Body of pancreas (tissue), 4 donors: Measurements from ENCODE around the gene SYNGR2. TPM values are rescaled to one million over a fixed set of nuclear protein-coding genes. Genes with fewer than 3 reads are reported as not detected.
"Not testable (repeated sequence)": the region's sequence is repeated elsewhere in the genome, so short reads cannot be mapped to it uniquely, and the experiment has no call there.

Experiments used
- ATAC-seq: fragments of 150-250 bp; one replicate; pipeline ENCODE4 v1.9.1; 2016
- DNase-seq, 4 donors: peaks; one replicate each; pipeline ENCODE4 v3.0.0-alpha.2; 2019
- H3K27ac ChIP-seq, 4 donors: fragments of 200-600 bp; sonication (generic); 1 replicate in 3 of 4; 2 replicates in 1 of 4; pipeline versions ENCODE4 v1.5.1 to v1.6.1; 2016 to 2019; ENCODE audit warnings: mild to moderate bottlenecking in 1 of 4, mixed read lengths in 1 of 4, moderate library complexity in 1 of 4
- H3K27me3 ChIP-seq, 2 donors: fragments of 200-600 bp; sonication (generic); one replicate each; pipeline ENCODE4 v1.6.0; 2016; ENCODE audit warnings: mild to moderate bottlenecking in 1 of 2
- H3K36me3 ChIP-seq, 2 donors: fragments of 200-600 bp; sonication (generic); replicated peaks in 1 of 2; 2 replicates each; pipeline ENCODE4 v1.5.1; 2016; ENCODE audit warnings: low read depth in 2 of 2; ENCODE audit not compliant: insufficient read depth in 1 of 2
- H3K4me1 ChIP-seq: fragments of 200-600 bp; sonication (generic); one replicate; pipeline ENCODE4 v1.6.0; 2016
- H3K4me3 ChIP-seq, 2 donors: fragments of 200-600 bp; sonication (generic); 1 replicate in 1 of 2; 2 replicates in 1 of 2; pipeline ENCODE4 v1.5.1; 2016 to 2019
- H3K9me3 ChIP-seq, 3 donors: fragments of 200-600 bp; sonication (generic); 1 replicate in 2 of 3; 2 replicates in 1 of 3; pipeline ENCODE4 v1.5.1; 2016
- POLR2A ChIP-seq, 3 donors: fragments of 450-650 bp; IDR thresholded peaks; one replicate each; pipeline ENCODE4 v1.6.1; 2016; ENCODE audit warnings: antibody characterized with exemption in 3 of 3, mild to moderate bottlenecking in 2 of 3
- WGBS, 2 donors: methylation state at CpG; one replicate each; pipeline ENCODE4 v1.1.5; 2017; 5-methylcytosine and 5-hydroxymethylcytosine counted together
- intact Hi-C: fragments of 100-400 bp; cut with DNase I; formaldehyde crosslinking; loops from one replicate; pipeline ENCODE4 v1.15.1; 2023
- total RNA-seq, 2 donors: library from RNA; depleted of rRNA; stranded (reverse); fragments of >200 nt; gene quantifications; one replicate each; pipeline ENCODE4 v1.1.0, GENCODE V29; 2016
- TF ChIP-seq, protein P1 (sequence below), 7 experiments: fragments of 450-650 bp in 4 of 7; fragments of 200-600 bp in 3 of 7; sonication (generic) in 3 of 7; IDR thresholded peaks; one replicate each; pipeline ENCODE4 v1.5.1; 2016 to 2019; ENCODE audit warnings: antibody characterized with exemption in 7 of 7

SYNGR2 gene
- total RNA-seq, 2 donors from 2014 or later = 68.6 to 86.4 TPM

DNA sequence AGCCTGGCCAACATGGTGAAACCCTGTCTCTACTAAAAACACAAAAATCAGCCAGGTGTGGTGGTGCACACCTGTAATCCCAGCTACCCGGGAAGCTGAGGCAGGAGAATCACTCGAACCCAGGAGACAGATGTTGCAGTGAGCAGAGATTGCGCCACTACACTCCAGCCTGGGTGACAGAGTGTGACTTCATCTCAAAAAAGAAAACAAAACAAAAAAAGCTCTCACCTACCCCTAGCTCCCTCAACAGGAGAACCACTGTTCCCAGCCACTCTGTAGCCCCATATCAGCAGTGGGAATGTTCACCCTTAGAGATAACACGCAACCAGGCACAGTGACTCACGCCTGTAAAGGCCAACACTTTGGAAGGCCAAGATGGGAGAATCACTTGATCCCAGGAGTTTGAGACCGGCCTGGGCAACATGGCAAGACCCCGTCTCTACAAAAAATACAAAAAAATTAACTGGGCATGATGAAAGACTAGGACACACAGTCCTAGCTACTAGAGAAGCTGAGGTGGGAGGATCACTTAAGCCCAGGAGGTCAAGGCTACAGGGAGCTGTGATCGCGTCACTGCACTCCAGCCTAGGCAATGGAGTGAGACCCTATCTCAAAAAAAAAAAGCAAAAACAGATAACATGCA, 32.4 kb upstream of the SYNGR2 start:
- H3K4me1 ChIP-seq = peaks cover 21% of the 10 kb centered on the region
- H3K27ac ChIP-seq = no peak overlapping the region
- intact Hi-C loops = no loop called here
- no peaks in the 10 kb centered on the region for H3K9me3 ChIP-seq
- H3K36me3 ChIP-seq = no peaks in the 10 kb centered on the region
- no peak for DNase-seq
- TF ChIP-seq, protein P1, sequence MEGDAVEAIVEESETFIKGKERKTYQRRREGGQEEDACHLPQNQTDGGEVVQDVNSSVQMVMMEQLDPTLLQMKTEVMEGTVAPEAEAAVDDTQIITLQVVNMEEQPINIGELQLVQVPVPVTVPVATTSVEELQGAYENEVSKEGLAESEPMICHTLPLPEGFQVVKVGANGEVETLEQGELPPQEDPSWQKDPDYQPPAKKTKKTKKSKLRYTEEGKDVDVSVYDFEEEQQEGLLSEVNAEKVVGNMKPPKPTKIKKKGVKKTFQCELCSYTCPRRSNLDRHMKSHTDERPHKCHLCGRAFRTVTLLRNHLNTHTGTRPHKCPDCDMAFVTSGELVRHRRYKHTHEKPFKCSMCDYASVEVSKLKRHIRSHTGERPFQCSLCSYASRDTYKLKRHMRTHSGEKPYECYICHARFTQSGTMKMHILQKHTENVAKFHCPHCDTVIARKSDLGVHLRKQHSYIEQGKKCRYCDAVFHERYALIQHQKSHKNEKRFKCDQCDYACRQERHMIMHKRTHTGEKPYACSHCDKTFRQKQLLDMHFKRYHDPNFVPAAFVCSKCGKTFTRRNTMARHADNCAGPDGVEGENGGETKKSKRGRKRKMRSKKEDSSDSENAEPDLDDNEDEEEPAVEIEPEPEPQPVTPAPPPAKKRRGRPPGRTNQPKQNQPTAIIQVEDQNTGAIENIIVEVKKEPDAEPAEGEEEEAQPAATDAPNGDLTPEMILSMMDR (IDR thresholded peaks at IDR 0.05) = no peak
- TF ChIP-seq POLR2A (IDR thresholded peaks at IDR 0.05) = no peak
- 80 to 85% methylated on average over 9 of the region's 9 CpGs for WGBS, 2 donors
- ATAC-seq = no peak
- H3K4me3 ChIP-seq = no peak overlapping the region
- H3K27me3 ChIP-seq = no peaks in the 10 kb centered on the region

DNA sequence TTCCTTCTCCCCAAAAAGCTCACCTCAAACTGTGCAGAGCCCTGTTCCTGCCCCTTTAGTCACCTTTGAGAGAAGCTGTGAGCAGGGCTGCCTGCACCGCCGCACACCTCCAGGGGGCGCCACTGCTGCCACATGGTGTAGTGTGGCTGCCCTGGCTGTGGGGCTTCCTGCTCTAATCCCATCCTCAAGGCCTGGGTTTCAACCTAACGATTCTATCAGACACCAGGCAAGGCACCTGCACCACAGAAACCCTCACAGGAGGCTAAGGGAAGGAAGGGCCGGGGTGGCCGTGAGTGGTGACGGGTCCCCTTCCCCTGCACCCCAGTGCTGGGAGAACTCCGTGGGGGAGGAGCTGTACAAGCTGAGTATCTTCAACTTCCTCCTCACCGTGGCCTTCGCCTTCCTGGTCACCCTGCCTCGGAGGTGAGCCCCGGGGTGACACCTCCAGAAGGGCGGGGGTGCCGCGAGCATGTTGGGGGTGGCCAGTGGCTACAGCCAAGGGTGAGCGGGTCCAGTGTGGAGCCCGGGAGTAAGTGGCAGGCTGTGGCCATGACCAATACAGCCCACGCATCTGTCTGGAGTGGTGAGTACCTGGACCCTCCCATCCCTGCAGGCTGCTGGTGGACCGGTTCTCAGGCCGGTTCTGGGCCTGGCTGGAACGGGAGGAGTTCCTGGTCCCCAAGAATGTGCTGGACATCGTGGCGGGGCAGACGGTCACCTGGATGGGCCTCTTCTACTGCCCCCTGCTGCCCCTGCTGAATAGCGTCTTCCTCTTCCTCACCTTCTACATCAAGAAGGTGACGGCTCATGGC, 30.8 kb upstream of the SYNGR2 start:
- DNase-seq = no peak
- no peak overlapping the region for H3K27ac ChIP-seq
- ATAC-seq = no peak

DNA sequence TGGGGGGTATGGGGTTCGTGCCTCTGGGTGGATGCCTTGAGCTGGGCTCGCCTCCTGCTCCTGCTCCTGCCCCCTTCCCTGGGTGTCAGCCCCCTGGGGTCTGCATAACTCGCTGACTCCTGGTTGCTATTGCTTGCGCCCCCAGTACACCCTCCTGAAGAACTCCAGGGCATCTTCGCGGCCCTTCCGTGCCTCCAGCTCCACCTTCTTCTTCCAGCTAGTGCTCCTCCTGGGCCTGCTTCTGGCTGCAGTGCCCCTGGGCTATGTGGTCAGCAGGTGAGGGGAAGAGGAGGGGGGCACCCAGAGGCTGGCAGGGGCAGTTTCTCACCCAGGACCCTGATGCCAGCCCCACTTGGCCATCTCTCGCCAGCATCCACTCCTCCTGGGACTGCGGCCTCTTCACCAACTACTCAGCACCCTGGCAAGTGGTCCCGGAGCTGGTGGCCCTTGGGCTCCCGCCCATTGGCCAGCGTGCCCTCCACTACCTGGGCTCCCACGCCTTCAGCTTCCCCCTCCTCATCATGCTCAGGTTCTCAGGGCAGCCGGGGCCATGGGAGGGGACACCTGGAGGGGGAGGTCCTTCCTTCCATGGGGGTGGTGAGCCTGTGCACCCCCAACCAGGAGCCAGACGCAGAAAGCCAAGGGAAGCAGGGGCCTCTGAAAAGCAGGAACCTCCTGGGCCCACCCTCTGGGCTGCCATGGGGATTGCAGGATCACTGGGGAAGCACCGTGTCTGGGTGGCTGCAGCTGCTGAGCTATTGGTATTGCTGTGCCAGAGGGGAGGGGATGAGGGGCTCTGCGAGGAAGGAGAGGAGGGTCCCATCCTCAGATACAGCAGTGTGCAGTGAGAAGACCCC, 29.9 kb upstream of the SYNGR2 start:
- Histone ChIP-seq H3K27me3 (no peaks in the 10 kb centered on the region), H3K27ac (no peak overlapping the region), H3K36me3 (no peaks in the 10 kb centered on the region), H3K4me3 (no peak overlapping the region), H3K9me3 (no peaks in the 10 kb centered on the region), H3K4me1 (peaks cover 31% of the 10 kb centered on the region)
- TF ChIP-seq POLR2A (IDR thresholded peaks at IDR 0.05) = no peak
- TF ChIP-seq, protein P1 (IDR thresholded peaks at IDR 0.05) = no peak
- no peak for ATAC-seq
- WGBS, 2 donors = 79 to 84% methylated on average over 6 to 17 of the region's 17 CpGs
- intact Hi-C loops = no loop called here
- peak in 1 of 4 donors; percentile 10 for DNase-seq

More for the DNA sequence above, 30.8 kb upstream of the SYNGR2 start:
- TF ChIP-seq POLR2A (IDR thresholded peaks at IDR 0.05) = no peak
- TF ChIP-seq, protein P1 (IDR thresholded peaks at IDR 0.05) = peak in 1 of 7 experiments; percentile 13
- 45 to 80% methylated on average over 6 to 19 of the region's 26 CpGs for WGBS, 2 donors
- Histone ChIP-seq H3K9me3 (no peaks in the 10 kb centered on the region), H3K4me1 (peaks cover 25% of the 10 kb centered on the region), H3K27me3 (no peaks in the 10 kb centered on the region), H3K36me3 (no peaks in the 10 kb centered on the region), H3K4me3 (no peak overlapping the region)
- intact Hi-C loops = no loop called here

DNA sequence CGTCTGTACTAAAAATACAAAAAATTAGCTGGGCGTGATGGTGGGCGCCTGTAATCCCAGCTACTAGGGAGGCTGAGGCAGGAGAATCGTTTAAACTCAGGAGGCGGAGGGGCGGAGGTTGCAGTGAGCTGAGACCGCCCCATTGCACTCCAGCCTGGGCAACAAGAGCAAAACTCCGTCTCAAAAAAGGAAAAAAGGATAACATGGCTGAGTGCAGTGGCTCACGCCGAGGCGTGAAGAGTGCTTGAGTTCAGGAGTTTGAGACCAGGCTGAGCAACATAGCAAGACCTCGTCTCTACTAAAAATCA, 28.6 kb upstream of the SYNGR2 start:
- H3K9me3 ChIP-seq, H3K27me3 ChIP-seq, H3K4me3 ChIP-seq, H3K36me3 ChIP-seq, DNase-seq, ATAC-seq, intact Hi-C loops: not testable (repeated sequence)
- peaks cover 44% of the 10 kb centered on the region for H3K4me1 ChIP-seq
- peak overlapping the region in 1 of 4 donors; percentile 24 for H3K27ac ChIP-seq
- 87 to 91% methylated on average over 12 of the region's 12 CpGs for WGBS, 2 donors
